Natural killer cell (primary cell): ENCODE data around the gene ADGRG6. TPM values are rescaled to one million over a fixed set of nuclear protein-coding genes. Genes with fewer than 3 reads are reported as not detected.

Source experiments
- ATAC-seq, 3 donors: fragments of 150-1000 bp in 2 of 3; fragments of 200-7000 bp in 1 of 3; cut with Tn5 transposase; 1 replicate in 1 of 3; 2 replicates in 2 of 3; pipeline ENCODE4 v1.10.0; 2021; ENCODE audit warnings: mild to moderate bottlenecking in 2 of 3, moderate library complexity in 2 of 3
- DNase-seq, 2 donors: peaks; one replicate each; pipeline versions ENCODE4 v3.0.0 to v3.0.0-alpha.2; 2013 to 2021; ENCODE audit warnings: mixed read lengths in 1 of 2
- H3K27ac ChIP-seq: one replicate; pipeline ENCODE4 v1.5.1; 2013; ENCODE audit warnings: mild to moderate bottlenecking, low read length
- H3K27me3 ChIP-seq: one replicate; pipeline ENCODE4 v1.6.1; 2013; ENCODE audit warnings: low read length; ENCODE audit not compliant: control insufficient read depth, insufficient read depth
- H3K36me3 ChIP-seq: one replicate; pipeline ENCODE4 v1.6.1; 2013; ENCODE audit warnings: low read length; ENCODE audit not compliant: control insufficient read depth, insufficient read depth
- H3K4me1 ChIP-seq: one replicate; pipeline ENCODE4 v1.6.1; 2013; ENCODE audit warnings: low read length; ENCODE audit not compliant: control insufficient read depth, insufficient read depth
- H3K4me3 ChIP-seq: one replicate; pipeline ENCODE4 v1.5.1; 2013; ENCODE audit warnings: low read length
- H3K9me3 ChIP-seq: one replicate; pipeline ENCODE4 v1.6.1; 2013; ENCODE audit warnings: low read length; ENCODE audit not compliant: control insufficient read depth, insufficient read depth
- H3K27ac Mint-ChIP-seq, 2 donors: one replicate each; pipeline ENCODE4 v1.8.0; 2022; ENCODE audit warnings: mild to moderate bottlenecking in 2 of 2, mixed read lengths in 2 of 2, moderate library complexity in 1 of 2
- H3K27me3 Mint-ChIP-seq, 2 donors: one replicate each; pipeline ENCODE4 v1.8.0; 2022; ENCODE audit warnings: low read depth in 2 of 2, mixed read lengths in 2 of 2
- H3K36me3 Mint-ChIP-seq: one replicate; pipeline ENCODE4 v1.8.0; 2022; ENCODE audit warnings: mixed read lengths
- H3K4me1 Mint-ChIP-seq, 2 donors: one replicate each; pipeline ENCODE4 v1.8.0; 2022; ENCODE audit warnings: mixed read lengths in 2 of 2
- H3K4me3 Mint-ChIP-seq: one replicate; pipeline ENCODE4 v1.8.0; 2022; ENCODE audit warnings: mild to moderate bottlenecking, moderate library complexity, mixed read lengths
- H3K9me3 Mint-ChIP-seq, 2 donors: one replicate each; pipeline ENCODE4 v1.8.0; 2022; ENCODE audit warnings: mixed read lengths in 2 of 2
- WGBS: methylation state at CpG from one replicate; pipeline ENCODE4 v1.1.7; 2013; ENCODE audit warnings: missing lambda C conversion rate; ENCODE audit not compliant: insufficient coverage; 5-methylcytosine and 5-hydroxymethylcytosine counted together
- intact Hi-C: fragments of 100-400 bp; cut with micrococcal nuclease; formaldehyde crosslinking; loops from one replicate; pipeline ENCODE4 v1.14.2; 2022
- total RNA-seq, 4 donors: library from RNA; stranded (reverse); fragments of 120-200 nt in 1 of 4; gene quantifications; one replicate each; pipeline versions ENCODE4 v1.2.3 to v1.2.4, GENCODE V29; 2013 to 2022
- TF ChIP-seq, protein P1 (sequence below): fragments of 200-600 bp; IDR thresholded peaks from one replicate; pipeline ENCODE4 v1.8.0; 2022; ENCODE audit warnings: antibody characterized with exemption

ADGRG6 gene
- total RNA-seq, 3 donors from 2014 or later (not counting 1 experiment from before 2014, with no cell fraction given): 0.05 to 0.24 TPM; not detected in 1

DNA sequence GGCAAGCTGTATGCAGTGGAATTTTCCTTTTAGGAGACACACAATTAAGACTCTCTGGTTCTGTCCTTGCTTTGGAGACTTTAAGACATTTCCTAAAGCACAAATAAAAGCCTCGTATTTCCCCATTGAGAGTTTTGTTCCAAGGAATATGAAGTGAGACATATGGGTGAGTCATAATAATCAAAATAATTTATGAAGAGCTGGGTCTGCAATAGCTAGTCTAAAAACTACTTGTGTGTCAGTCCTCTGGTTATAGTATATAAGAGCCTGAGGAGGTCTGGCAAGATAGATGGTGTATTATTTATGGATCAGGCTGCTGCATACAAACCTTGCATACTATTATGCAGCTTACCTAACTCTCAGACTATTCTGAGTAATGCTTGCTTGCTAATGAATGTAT is 142.6 kb downstream of the ADGRG6 start:
- Histone ChIP-seq H3K27ac (no peak overlapping the region), H3K4me1 (no peaks in the 10 kb centered on the region), H3K9me3 (no peaks in the 10 kb centered on the region), H3K36me3 (no peaks in the 10 kb centered on the region), H3K4me3 (no peak overlapping the region), H3K27me3 (no peaks in the 10 kb centered on the region)
- Mint-ChIP-seq H3K4me3 (no peak overlapping the region), H3K4me1 (no peaks in the 10 kb centered on the region), H3K27me3 (peaks cover 0 to 2% of the 10 kb centered on the region in 2 donors), H3K27ac (no peak overlapping the region), H3K36me3 (no peaks in the 10 kb centered on the region), H3K9me3 (no peaks in the 10 kb centered on the region)
- intact Hi-C loops: no loop called here
- DNase-seq (no peak), ATAC-seq (no peak)
- WGBS: 100% methylated on average over 1 of the region's 1 CpG
- TF ChIP-seq, protein P1, sequence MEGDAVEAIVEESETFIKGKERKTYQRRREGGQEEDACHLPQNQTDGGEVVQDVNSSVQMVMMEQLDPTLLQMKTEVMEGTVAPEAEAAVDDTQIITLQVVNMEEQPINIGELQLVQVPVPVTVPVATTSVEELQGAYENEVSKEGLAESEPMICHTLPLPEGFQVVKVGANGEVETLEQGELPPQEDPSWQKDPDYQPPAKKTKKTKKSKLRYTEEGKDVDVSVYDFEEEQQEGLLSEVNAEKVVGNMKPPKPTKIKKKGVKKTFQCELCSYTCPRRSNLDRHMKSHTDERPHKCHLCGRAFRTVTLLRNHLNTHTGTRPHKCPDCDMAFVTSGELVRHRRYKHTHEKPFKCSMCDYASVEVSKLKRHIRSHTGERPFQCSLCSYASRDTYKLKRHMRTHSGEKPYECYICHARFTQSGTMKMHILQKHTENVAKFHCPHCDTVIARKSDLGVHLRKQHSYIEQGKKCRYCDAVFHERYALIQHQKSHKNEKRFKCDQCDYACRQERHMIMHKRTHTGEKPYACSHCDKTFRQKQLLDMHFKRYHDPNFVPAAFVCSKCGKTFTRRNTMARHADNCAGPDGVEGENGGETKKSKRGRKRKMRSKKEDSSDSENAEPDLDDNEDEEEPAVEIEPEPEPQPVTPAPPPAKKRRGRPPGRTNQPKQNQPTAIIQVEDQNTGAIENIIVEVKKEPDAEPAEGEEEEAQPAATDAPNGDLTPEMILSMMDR: no peak

GRCh38 chr6:142444881-142445301 is 143.1 kb downstream of the ADGRG6 start:
- H3K36me3 Mint-ChIP-seq: no peaks in the 10 kb centered on the region
- no peaks in the 10 kb centered on the region for H3K36me3 ChIP-seq
- no peak overlapping the region for H3K27ac Mint-ChIP-seq
- H3K27me3 Mint-ChIP-seq: peaks cover 0 to 2% of the 10 kb centered on the region in 2 donors
- DNase-seq (no peak), ATAC-seq (no peak)
- no peak overlapping the region for H3K4me3 ChIP-seq
- H3K27ac ChIP-seq: no peak overlapping the region
- TF ChIP-seq, protein P1: no peak
- H3K9me3 ChIP-seq: no peaks in the 10 kb centered on the region
- intact Hi-C loops: no loop called here
- WGBS: 88% methylated on average over 2 of the region's 2 CpGs
- H3K4me3 Mint-ChIP-seq: no peak overlapping the region
- no peaks in the 10 kb centered on the region for H3K27me3 ChIP-seq
- no peaks in the 10 kb centered on the region for H3K4me1 Mint-ChIP-seq
- H3K9me3 Mint-ChIP-seq: no peaks in the 10 kb centered on the region
- H3K4me1 ChIP-seq: no peaks in the 10 kb centered on the region

DNA sequence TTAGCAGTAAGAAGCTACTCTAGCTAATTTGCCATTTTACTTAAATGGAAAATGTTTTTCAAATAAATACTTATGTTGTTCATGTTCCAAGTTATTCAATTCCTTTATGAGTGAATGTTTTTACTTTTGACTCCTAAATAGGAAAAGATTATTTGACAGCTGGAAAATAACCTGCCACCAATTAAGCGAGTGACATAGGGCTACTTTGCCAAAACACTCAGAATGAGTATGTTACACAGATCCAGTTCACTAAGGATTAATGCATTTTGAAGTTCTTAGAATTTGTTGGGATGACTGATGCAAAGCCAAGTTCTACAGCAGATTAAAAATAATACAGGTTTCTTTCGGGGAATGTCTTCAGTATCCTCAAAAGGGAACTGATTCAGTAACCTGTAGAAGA is 144.4 kb downstream of the ADGRG6 start:
- Mint-ChIP-seq H3K4me3 (no peak overlapping the region), H3K27me3 (peaks cover 0 to 2% of the 10 kb centered on the region in 2 donors), H3K4me1 (no peaks in the 10 kb centered on the region), H3K36me3 (no peaks in the 10 kb centered on the region), H3K9me3 (no peaks in the 10 kb centered on the region), H3K27ac (no peak overlapping the region)
- WGBS: 100% methylated on average over 1 of the region's 2 CpGs
- DNase-seq (no peak), ATAC-seq (no peak)
- TF ChIP-seq, protein P1: no peak
- Histone ChIP-seq H3K4me1 (no peaks in the 10 kb centered on the region), H3K4me3 (no peak overlapping the region), H3K9me3 (no peaks in the 10 kb centered on the region), H3K27ac (no peak overlapping the region), H3K36me3 (no peaks in the 10 kb centered on the region), H3K27me3 (no peaks in the 10 kb centered on the region)
- intact Hi-C loops: no loop called here

DNA sequence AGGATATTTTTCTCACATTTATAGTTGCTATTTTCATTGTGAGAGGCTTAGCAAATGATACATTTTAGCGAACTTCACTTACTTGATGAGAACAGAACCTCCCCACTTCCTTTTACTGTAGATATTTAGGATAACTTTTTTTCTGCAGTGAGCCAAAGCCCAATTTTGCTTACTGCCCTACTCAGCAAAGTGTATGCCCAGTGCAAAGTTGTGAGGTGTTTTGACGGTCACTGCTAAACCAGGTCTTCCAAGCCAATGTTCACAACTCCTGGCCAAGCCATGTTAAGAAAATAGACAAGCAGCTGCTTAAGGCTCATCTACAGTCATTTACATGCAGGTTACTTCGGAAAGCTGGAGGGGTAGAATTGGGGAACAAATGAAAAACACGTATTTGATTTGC is 144.8 kb downstream of the ADGRG6 start:
- H3K4me3 ChIP-seq: no peak overlapping the region
- TF ChIP-seq, protein P1: no peak
- no peaks in the 10 kb centered on the region for H3K9me3 ChIP-seq
- ATAC-seq (no peak), DNase-seq (no peak)
- no peak overlapping the region for H3K27ac ChIP-seq
- H3K27me3 Mint-ChIP-seq: peaks cover 0 to 2% of the 10 kb centered on the region in 2 donors
- intact Hi-C loops: no loop called here
- H3K27ac Mint-ChIP-seq: no peak overlapping the region
- 91% methylated on average over 3 of the region's 4 CpGs for WGBS
- no peaks in the 10 kb centered on the region for H3K9me3 Mint-ChIP-seq
- H3K36me3 Mint-ChIP-seq: no peaks in the 10 kb centered on the region
- no peaks in the 10 kb centered on the region for H3K4me1 ChIP-seq
- H3K27me3 ChIP-seq: no peaks in the 10 kb centered on the region
- H3K4me1 Mint-ChIP-seq: no peaks in the 10 kb centered on the region
- H3K4me3 Mint-ChIP-seq: no peak overlapping the region
- H3K36me3 ChIP-seq: no peaks in the 10 kb centered on the region
